Motor neuron (in vitro differentiated cells): ENCODE results near the gene PPBP. TPM values are rescaled to one million over a fixed set of nuclear protein-coding genes. Genes with fewer than 3 reads are reported as not detected.
A peak's percentile ranks its signal among the peaks of the same experiment; 100 is the strongest.

Experiments used
- ATAC-seq, 8 experiments: fragments of 200-7000 bp; cut with Tn5 transposase; replicated peaks in 6 of 8; 2 replicates each; pipeline ENCODE4 v1.8.0; 2021; ENCODE audit warnings: mild to moderate bottlenecking in 8 of 8, moderate library complexity in 8 of 8
- H3K27ac ChIP-seq, 2 donors: fragments of 250-450 bp; sonication (Bioruptor Pico); 2 replicates each; pipeline ENCODE4 v1.9.0; 2021; ENCODE audit warnings: antibody characterized with exemption in 2 of 2, mild to moderate bottlenecking in 2 of 2, moderate library complexity in 1 of 2
- H3K4me1 ChIP-seq, 2 donors: fragments of 250-450 bp; sonication (Bioruptor Pico); replicated peaks in 1 of 2; 2 replicates each; pipeline ENCODE4 v1.6.1; 2021; ENCODE audit warnings: antibody characterized with exemption in 2 of 2, mild to moderate bottlenecking in 2 of 2, moderate library complexity in 1 of 2
- H3K4me3 ChIP-seq, 5 donors: fragments of 250-450 bp; sonication (Bioruptor Pico); 2 replicates each; pipeline ENCODE4 v1.9.0; 2021; ENCODE audit warnings: antibody characterized with exemption in 5 of 5, mild to moderate bottlenecking in 5 of 5, moderate library complexity in 4 of 5
- WGBS, 10 experiments: fragments of 450-650 bp; shearing (Covaris generic); methylation state at CpG; one replicate each; pipeline ENCODE4 v1.0.0; 2022; 5-methylcytosine and 5-hydroxymethylcytosine counted together
- in situ Hi-C, 9 experiments: fragments of 400-800 bp; cut with MboI; loops; one replicate each; pipeline ENCODE4 v1.15.0; 2021; ENCODE audit warnings: low sequenced_read_pairs in 9 of 9, low pct_unique_long_range_greater_than_20kb in 2 of 9; ENCODE audit not compliant: unreplicated experiment in 9 of 9
- total RNA-seq, 8 experiments: library from RNA; unstranded; fragments of 300-600 nt; gene quantifications; 2 replicates each; pipeline versions ENCODE4 v1.2.3 to v1.2.4, GENCODE V29; 2022

The PPBP gene, protein sequence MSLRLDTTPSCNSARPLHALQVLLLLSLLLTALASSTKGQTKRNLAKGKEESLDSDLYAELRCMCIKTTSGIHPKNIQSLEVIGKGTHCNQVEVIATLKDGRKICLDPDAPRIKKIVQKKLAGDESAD
- not detected for total RNA-seq

- ATAC-seq, result no peak
- in situ Hi-C loops, result no loop called here
- 13 to 100% (median 80%) methylated on average over 1 to 2 of the region's 2 CpGs for WGBS, 10 experiments
- Histone ChIP-seq H3K4me1 (no peaks in the 10 kb centered on the region), H3K27ac (no peak within 1 kb of the TSS), H3K4me3 (no peak within 1 kb of the TSS)
Measured at GRCh38 chr4:73988061-73988460, at the start of gene PPBP. Gene PPBP (minus strand): TSS chr4:73988190. CDS start chr4:73988103, 87 bp downstream.

DNA sequence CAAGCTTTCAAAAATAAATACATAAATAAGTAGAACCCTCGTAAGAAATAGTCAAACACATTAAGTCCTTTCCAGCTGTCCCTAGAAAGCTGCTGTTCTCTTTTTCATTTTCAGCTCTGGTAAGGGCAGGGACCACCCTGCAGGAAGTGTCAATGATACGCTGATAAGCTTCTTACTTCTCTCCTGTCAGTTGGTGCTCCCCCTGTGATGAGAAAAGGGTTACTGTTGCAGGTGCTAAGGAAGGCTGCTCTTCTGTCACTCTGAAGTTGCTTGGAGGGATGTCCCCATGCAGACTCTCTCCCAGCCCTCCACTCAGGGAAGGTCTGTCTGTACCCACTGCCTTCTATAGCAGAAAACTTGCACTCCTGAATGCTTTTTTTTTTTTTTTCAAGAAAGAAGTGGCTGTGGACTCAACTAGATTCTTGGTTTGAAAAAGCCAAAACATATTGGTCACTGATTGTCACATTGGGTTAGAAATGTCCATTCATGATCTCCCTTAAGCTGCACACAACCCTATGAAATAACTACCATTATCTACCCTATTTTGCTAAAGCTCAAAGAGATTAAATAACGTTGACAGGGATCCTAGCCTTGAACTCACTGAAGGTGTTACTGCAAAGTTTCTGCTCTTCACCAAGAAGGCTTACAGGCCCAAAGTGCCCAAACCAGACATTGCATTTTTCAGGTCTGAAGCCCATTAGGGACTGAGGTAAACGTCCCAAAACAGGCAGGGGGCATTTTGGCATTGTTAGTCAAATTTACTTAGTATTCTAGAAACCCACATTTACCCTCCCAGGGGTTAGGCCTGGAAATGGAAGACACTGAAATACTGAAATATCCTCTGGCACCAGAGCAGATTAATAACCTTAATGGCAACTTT lies 49.3 kb upstream of the PPBP start:
- H3K27ac ChIP-seq, result no peak overlapping the region
- H3K4me1 ChIP-seq, result peaks cover 0 to 4% of the 10 kb centered on the region in 2 donors
- in situ Hi-C loops, result no loop called here
- WGBS, 10 experiments, result 7 to 100% (median 33%) methylated on average over 1 to 4 of the region's 4 CpGs; no CpG with 5 or more reads in 1 of the 10 experiments
- no peak for ATAC-seq
- peak overlapping the region; percentile 71 to 97 (median 88) for H3K4me3 ChIP-seq

DNA sequence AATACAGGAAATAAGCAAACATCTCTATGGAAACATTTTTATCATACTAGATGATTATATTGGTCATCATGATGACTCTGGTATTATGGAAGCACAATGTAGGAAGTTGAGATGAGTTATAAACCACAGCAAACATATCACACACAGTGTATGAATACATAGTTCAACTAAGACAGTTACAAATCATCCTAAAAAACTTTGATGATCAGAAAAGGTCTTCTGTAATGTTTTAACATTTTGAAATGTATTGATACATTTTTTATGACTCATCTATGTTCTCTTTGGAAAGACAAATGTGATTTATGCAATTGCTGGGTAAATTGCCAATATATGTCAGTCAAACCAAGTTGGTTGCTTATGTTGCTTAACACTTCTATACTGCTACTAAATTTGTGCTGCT lies 45.7 kb upstream of the PPBP start:
- H3K4me1 ChIP-seq, result peaks cover 0 to 4% of the 10 kb centered on the region in 2 donors
- no peak overlapping the region for H3K4me3 ChIP-seq
- ATAC-seq, result no peak
- no peak overlapping the region for H3K27ac ChIP-seq
- in situ Hi-C loops, result no loop called here

DNA sequence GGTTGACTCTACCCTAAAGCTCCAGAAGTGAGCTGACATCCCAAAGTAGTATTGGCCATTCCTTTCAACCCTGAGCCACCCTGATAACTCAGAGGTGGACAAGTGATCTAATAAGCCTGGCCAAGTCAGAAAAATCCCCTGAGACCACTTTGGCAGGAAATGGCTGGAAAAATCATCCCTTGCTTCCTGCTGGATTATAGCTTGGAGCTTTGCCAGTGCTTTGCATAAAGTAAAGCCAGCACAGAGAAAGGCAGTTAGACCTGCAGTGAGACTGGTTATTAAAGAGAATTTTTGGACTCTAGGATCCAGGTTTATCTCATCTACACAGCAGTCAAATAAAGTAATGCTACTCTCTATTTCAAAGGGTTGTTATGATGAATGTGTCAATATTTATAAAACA lies 44.1 kb upstream of the PPBP start:
- ATAC-seq, result no peak
- Histone ChIP-seq H3K27ac (no peak overlapping the region), H3K4me3 (no peak overlapping the region), H3K4me1 (no peaks in the 10 kb centered on the region)
- in situ Hi-C loops, result no loop called here

GRCh38 chr4:74031576-74031975 lies 43.6 kb upstream of the PPBP start:
- H3K4me3 ChIP-seq, result no peak overlapping the region
- no peak for ATAC-seq
- no peak overlapping the region for H3K27ac ChIP-seq
- no peaks in the 10 kb centered on the region for H3K4me1 ChIP-seq
- in situ Hi-C loops, result no loop called here

GRCh38 chr4:74030285-74030684 lies 42.3 kb upstream of the PPBP start:
- Histone ChIP-seq H3K27ac (no peak overlapping the region), H3K4me3 (no peak overlapping the region), H3K4me1 (no peaks in the 10 kb centered on the region)
- no peak for ATAC-seq
- in situ Hi-C loops, result no loop called here

GRCh38 chr4:74028504-74028903 lies 40.5 kb upstream of the PPBP start:
- ATAC-seq, result no peak
- WGBS, 10 experiments, result 0 to 100% (median 54%) methylated on average over 1 of the region's 1 CpG; no CpG with 5 or more reads in 1 of the 10 experiments
- no peak overlapping the region for H3K27ac ChIP-seq
- H3K4me3 ChIP-seq, result no peak overlapping the region
- no peaks in the 10 kb centered on the region for H3K4me1 ChIP-seq
- in situ Hi-C loops, result no loop called here

DNA sequence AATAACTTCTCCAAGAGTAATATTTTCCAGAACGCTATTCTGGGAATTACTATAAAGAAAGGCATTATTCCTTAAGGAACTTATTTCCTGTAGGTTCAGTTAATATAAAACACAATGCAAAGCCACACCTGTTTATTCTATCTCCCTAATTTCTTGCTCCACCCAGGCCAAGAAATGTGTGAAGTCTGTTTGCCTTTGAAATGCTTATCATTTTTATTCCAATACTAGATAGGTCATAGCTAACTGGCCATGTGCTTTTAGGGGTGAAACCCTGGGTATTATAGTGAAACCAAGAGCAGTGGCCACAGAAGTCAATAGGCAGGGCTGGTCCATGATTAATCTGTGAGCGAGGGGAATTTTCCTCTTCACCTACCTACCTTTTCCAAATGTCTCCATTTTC lies 35.7 kb upstream of the PPBP start:
- Histone ChIP-seq H3K27ac (no peak overlapping the region), H3K4me3 (no peak overlapping the region), H3K4me1 (no peaks in the 10 kb centered on the region)
- 35 to 100% (median 95%) methylated on average over 1 to 2 of the region's 2 CpGs for WGBS, 10 experiments
- ATAC-seq, result peak in 1 of 8 experiments; percentile 45
- in situ Hi-C loops, result no loop called here

DNA sequence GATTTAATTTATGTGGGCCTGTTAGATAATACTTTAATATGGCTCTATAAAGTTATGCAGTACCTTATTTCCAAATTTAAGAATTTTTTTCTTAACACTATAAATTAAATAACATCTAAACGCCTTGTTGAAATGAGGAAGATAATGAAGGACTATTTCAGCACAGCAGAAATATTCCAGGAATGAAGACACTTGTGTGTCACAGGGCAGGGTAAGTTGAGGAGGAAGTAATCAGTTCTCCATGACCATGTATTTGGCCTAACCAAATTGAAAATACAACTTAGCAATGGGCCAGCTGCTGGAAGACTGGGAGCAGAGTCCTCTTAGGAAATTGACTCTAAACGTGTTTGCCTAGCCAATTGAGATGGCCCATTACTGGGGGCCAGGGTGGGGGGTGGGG lies 33.6 kb upstream of the PPBP start:
- ATAC-seq, result no peak
- H3K4me3 ChIP-seq, result no peak overlapping the region
- 17 to 100% (median 60%) methylated on average over 1 to 2 of the region's 2 CpGs; no CpG with 5 or more reads in 2 of the 10 experiments for WGBS, 10 experiments
- H3K4me1 ChIP-seq, result no peaks in the 10 kb centered on the region
- in situ Hi-C loops, result no loop called here
- H3K27ac ChIP-seq, result no peak overlapping the region

DNA sequence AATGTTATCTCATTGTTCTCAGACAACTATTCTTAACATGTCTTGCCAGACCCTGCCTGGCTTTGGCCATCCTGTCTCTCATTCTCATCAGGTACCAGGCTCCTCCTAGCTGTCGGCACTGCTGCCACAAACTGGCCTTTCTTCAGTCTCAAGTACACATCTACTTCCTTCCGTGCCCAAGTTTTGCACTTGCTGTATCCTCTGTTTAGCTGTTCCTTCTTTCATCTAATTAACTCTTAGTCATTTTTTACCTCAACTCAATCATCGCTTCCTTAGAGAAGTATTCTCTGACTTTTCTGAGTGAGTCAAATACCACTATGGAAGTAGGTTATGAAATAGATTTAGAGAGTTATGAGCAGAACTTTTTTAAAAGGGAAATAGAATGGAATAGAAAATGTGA lies 30.8 kb upstream of the PPBP start:
- in situ Hi-C loops, result no loop called here
- Histone ChIP-seq H3K27ac (no peak overlapping the region), H3K4me1 (no peaks in the 10 kb centered on the region), H3K4me3 (no peak overlapping the region)
- WGBS, 10 experiments, result 31 to 100% (median 83%) methylated on average over 2 to 3 of the region's 3 CpGs; no CpG with 5 or more reads in 1 of the 10 experiments
- ATAC-seq, result no peak

DNA sequence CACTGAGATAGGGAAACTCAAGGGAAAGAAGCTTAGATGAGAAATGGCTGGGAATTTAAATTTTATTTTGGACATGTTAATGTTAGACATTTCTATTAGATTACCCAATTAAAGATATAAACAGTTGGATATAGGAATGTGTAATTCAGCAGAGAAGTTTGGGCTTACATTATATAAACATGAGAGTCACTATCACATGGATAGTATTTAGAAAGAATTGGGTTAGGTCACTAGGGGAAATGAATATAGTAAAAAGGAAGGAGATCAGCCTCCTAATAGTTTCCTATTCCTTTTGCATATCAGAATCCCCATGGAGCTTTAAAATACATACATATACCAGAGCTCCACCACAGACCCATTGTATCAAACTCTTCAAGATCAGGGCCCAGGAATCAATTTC lies 30.1 kb upstream of the PPBP start:
- H3K27ac ChIP-seq, result no peak overlapping the region
- in situ Hi-C loops, result no loop called here
- ATAC-seq, result no peak
- H3K4me3 ChIP-seq, result no peak overlapping the region
- no peaks in the 10 kb centered on the region for H3K4me1 ChIP-seq

- H3K4me3 ChIP-seq, result no peak overlapping the region
- in situ Hi-C loops, result no loop called here
- ATAC-seq, result no peak
- 63 to 100% (median 76%) methylated on average over 1 of the region's 1 CpG; no CpG with 5 or more reads in 2 of the 10 experiments for WGBS, 10 experiments
- no peak overlapping the region for H3K27ac ChIP-seq
- H3K4me1 ChIP-seq, result peaks cover 0 to 5% of the 10 kb centered on the region in 2 donors
Measured at GRCh38 chr4:74016068-74016467, 28.1 kb upstream of the PPBP start.

GRCh38 chr4:74015126-74015780 lies 27.3 kb upstream of the PPBP start:
- in situ Hi-C loops, result no loop called here
- WGBS, 10 experiments, result 52 to 100% (median 76%) methylated on average over 1 to 3 of the region's 3 CpGs; no CpG with 5 or more reads in 1 of the 10 experiments
- H3K4me3 ChIP-seq, result no peak overlapping the region
- ATAC-seq, result no peak
- H3K27ac ChIP-seq, result no peak overlapping the region
- H3K4me1 ChIP-seq, result peaks cover 0 to 5% of the 10 kb centered on the region in 2 donors
